GM19193 (cell line): Measurements from ENCODE around the gene RIPK1.

ENCODE experiments used
- POLR2A ChIP-seq: IDR thresholded peaks from 4 replicates; pipeline ENCODE4 v1.6.1; 2011; ENCODE audit not compliant: insufficient read depth, insufficient read length; ENCODE audit errors: extremely low read depth

RIPK1 gene

GRCh38 chr6:3077430-3077829 is 9.1 kb downstream of the RIPK1 start:
- no peak for TF ChIP-seq POLR2A

GRCh38 chr6:3079682-3080081 is 11.4 kb downstream of the RIPK1 start:
- no peak for TF ChIP-seq POLR2A

- TF ChIP-seq POLR2A: no peak
These were observed 13.7 kb downstream of the RIPK1 start for GRCh38 chr6:3081960-3082359.

- no peak for TF ChIP-seq POLR2A
These were observed 16.8 kb downstream of the RIPK1 start for GRCh38 chr6:3085074-3085473.

- no peak for TF ChIP-seq POLR2A
These were observed 18.1 kb downstream of the RIPK1 start for GRCh38 chr6:3086282-3086946.

- no peak for TF ChIP-seq POLR2A
These were observed 20.2 kb downstream of the RIPK1 start for GRCh38 chr6:3088446-3088845.

GRCh38 chr6:3088968-3089367 is 20.7 kb downstream of the RIPK1 start:
- TF ChIP-seq POLR2A: no peak

GRCh38 chr6:3090013-3090412 is 21.7 kb downstream of the RIPK1 start:
- TF ChIP-seq POLR2A: no peak

- TF ChIP-seq POLR2A: no peak
These were observed 26.5 kb downstream of the RIPK1 start for GRCh38 chr6:3094815-3095214.

GRCh38 chr6:3102875-3103274 is 34.6 kb downstream of the RIPK1 start:
- no peak for TF ChIP-seq POLR2A

GRCh38 chr6:3108746-3109414 is 40.6 kb downstream of the RIPK1 start:
- no peak for TF ChIP-seq POLR2A

GRCh38 chr6:3109761-3110160 is 41.5 kb downstream of the RIPK1 start:
- TF ChIP-seq POLR2A: no peak

- no peak for TF ChIP-seq POLR2A
These were observed 46.1 kb downstream of the RIPK1 start for GRCh38 chr6:3114377-3114776.

GRCh38 chr6:3117912-3118352 is 49.6 kb downstream of the RIPK1 start:
- no peak for TF ChIP-seq POLR2A

GRCh38 chr6:3118353-3119039 is 50.2 kb downstream of the RIPK1 start, which contains the start of gene BPHL:
TSS of gene BPHL (plus strand) at chr6:3118711. CDS start at chr6:3118741, 30 bp downstream.
- TF ChIP-seq POLR2A: peak; percentile 79
